PC-3 (cell line): ENCODE data around the gene SERTAD1. TPM values are rescaled to one million over a fixed set of nuclear protein-coding genes. Genes with fewer than 3 reads are reported as not detected.
A peak's percentile ranks its signal among the peaks of the same experiment; 100 is the strongest.

ENCODE experiments used
- ATAC-seq: fragments of 200-7000 bp; cut with Tn5 transposase; 2 replicates; pipeline ENCODE4 v1.9.1; 2020; ENCODE audit warnings: mild to moderate bottlenecking, moderate library complexity
- BruUV-seq: library from RNA; stranded (reverse); fragments of 400-500 nt; replicated peaks from 2 replicates; lab custom pipeline; 2021; lab: Mats Ljungman, UMichigan
- CTCF ChIA-PET: fragments of 300-600 bp; sonication (Branson Sonifier 250); formaldehyde crosslinking; loops from one replicate; lab custom pipeline; 2022; ENCODE audit warnings: antibody characterized with exemption; lab: Charles Lee
- POLR2A ChIA-PET: fragments of 300-600 bp; sonication (Branson Sonifier 250); formaldehyde crosslinking; loops from one replicate; lab custom pipeline; 2022; ENCODE audit warnings: antibody characterized with exemption; ENCODE audit not compliant: unreplicated experiment; lab: Charles Lee
- DNase-seq: peaks from one replicate; pipeline ENCODE4 v3.0.0-alpha.2; 2015
- H2AFZ ChIP-seq: fragments of 300-600 bp; sonication (generic); 2 replicates; pipeline ENCODE4 v1.6.0; 2016; ENCODE audit warnings: antibody characterized with exemption, low read length
- H3F3A ChIP-seq: fragments of 300-600 bp; sonication (generic); one replicate; pipeline ENCODE4 v1.6.0; 2017; ENCODE audit warnings: antibody characterized with exemption, low read length, control low read depth, mild to moderate bottlenecking; ENCODE audit not compliant: unreplicated experiment
- H3K27ac ChIP-seq: fragments of 300-600 bp; sonication (generic); 2 replicates; pipeline ENCODE4 v1.5.1; 2016; ENCODE audit warnings: mild to moderate bottlenecking, low read length
- H3K27me3 ChIP-seq: fragments of 300-600 bp; sonication (generic); 2 replicates; pipeline ENCODE4 v1.6.1; 2016; ENCODE audit warnings: low read length, mixed read lengths
- H3K36me3 ChIP-seq: fragments of 300-600 bp; sonication (generic); 2 replicates; pipeline ENCODE4 v1.6.1; 2016; ENCODE audit warnings: low read depth, mixed run types, low read length, mixed read lengths
- H3K4me1 ChIP-seq: fragments of 300-600 bp; sonication (generic); 2 replicates; pipeline ENCODE4 v1.5.1; 2016; ENCODE audit warnings: low read length; ENCODE audit not compliant: insufficient read depth
- H3K4me2 ChIP-seq: fragments of 300-600 bp; sonication (generic); 2 replicates; pipeline ENCODE4 v1.6.0; 2016; ENCODE audit warnings: low read length
- H3K4me3 ChIP-seq: fragments of 300-600 bp; sonication (generic); 2 replicates; pipeline ENCODE4 v1.5.1; 2016; ENCODE audit warnings: mild to moderate bottlenecking, low read length, mixed read lengths
- H3K79me2 ChIP-seq: fragments of 300-600 bp; sonication (generic); 2 replicates; pipeline ENCODE4 v1.6.1; 2017; ENCODE audit warnings: low read length, mixed read lengths
- H3K9ac ChIP-seq: fragments of 300-600 bp; sonication (generic); 2 replicates; pipeline ENCODE4 v1.6.0; 2016; ENCODE audit warnings: mild to moderate bottlenecking, low read length
- H3K9me2 ChIP-seq: fragments of 300-600 bp; sonication (generic); replicated peaks from 2 replicates; pipeline ENCODE4 v1.6.1; 2016; ENCODE audit warnings: mixed run types, low read length, mixed read lengths
- H3K9me3 ChIP-seq: fragments of 300-600 bp; sonication (generic); 2 replicates; pipeline ENCODE4 v1.6.1; 2016; ENCODE audit warnings: low read length, mixed read lengths
- H4K20me1 ChIP-seq: fragments of 300-600 bp; sonication (generic); 2 replicates; pipeline ENCODE4 v1.6.1; 2016; ENCODE audit warnings: low read length, mixed read lengths
- EZH2 ChIP-seq: fragments of 300-600 bp; sonication (generic); IDR thresholded peaks from one replicate; pipeline ENCODE4 v1.6.1; 2017; ENCODE audit warnings: antibody characterized with exemption, mild to moderate bottlenecking, low read length; ENCODE audit not compliant: unreplicated experiment
- EZH2phosphoT487 ChIP-seq: fragments of 300-600 bp; sonication (generic); IDR thresholded peaks from 2 replicates; pipeline ENCODE4 v1.6.1; 2018; ENCODE audit warnings: mild to moderate bottlenecking, antibody characterized with exemption, low read length, borderline replicate concordance
- intact Hi-C: fragments of 100-400 bp; cut with micrococcal nuclease; formaldehyde crosslinking; loops from 2 replicates; pipeline ENCODE4 v1.9.0; 2023
- total RNA-seq: library from RNA; depleted of rRNA; stranded (reverse); fragments of >200 nt; gene quantifications from 2 replicates; pipeline ENCODE4 v1.2.3, GENCODE V29; 2014
- TF ChIP-seq, protein P1 (sequence below): fragments of 300-600 bp; sonication (generic); conservative IDR thresholded peaks from 2 replicates; pipeline ENCODE4 v1.5.1; 2017; ENCODE audit warnings: antibody characterized with exemption, low read depth, mild to moderate bottlenecking, low read length

Gene SERTAD1
- total RNA-seq, 1 experiment from 2014 or later, result 16.8 TPM

DNA sequence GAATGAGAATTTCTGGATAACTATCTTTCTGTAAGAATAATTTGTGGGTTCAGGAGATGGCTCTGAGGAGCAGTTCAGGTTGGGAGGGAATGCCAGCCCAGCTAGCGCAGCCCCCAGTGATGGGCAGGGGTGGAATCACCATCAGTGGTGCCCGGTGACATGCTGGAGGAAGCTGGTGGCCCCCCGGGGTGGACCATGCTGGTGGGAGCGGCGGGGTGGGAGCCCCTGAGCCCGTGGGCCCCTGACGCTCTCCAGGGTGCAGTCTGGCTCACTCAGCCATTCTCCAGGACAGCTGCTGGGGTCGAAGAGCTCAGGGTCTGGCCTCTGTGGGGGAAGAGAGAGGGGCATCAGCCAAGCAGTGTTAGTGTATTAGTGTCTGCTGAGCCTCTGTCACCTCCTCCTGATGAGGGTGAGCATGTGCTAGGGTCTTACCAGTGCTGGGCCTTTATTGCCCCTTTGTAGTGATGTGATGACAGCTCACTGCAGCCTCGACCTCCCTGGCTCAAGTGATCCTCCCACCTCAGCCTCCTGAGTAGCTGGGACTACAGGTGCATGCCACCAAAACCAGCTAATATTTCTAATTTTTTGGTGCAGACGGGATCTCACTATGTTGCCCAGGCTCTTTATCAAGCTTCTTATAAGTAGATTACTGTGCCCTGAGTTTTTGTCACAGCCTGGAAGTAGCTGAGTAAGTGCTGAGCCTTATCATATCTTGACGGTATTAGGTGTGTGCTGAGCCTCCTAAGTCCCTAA is 46.2 kb downstream of the SERTAD1 start:
- no peaks in the 10 kb centered on the region for H3K4me1 ChIP-seq
- intact Hi-C loops, result no loop called here
- H3K79me2 ChIP-seq, result no peaks in the 10 kb centered on the region
- H3F3A ChIP-seq, result no peaks in the 10 kb centered on the region
- CTCF ChIA-PET, result no interaction called here
- TF ChIP-seq EZH2phosphoT487, result no peak
- TF ChIP-seq EZH2, result no peak
- TF ChIP-seq, protein P1, sequence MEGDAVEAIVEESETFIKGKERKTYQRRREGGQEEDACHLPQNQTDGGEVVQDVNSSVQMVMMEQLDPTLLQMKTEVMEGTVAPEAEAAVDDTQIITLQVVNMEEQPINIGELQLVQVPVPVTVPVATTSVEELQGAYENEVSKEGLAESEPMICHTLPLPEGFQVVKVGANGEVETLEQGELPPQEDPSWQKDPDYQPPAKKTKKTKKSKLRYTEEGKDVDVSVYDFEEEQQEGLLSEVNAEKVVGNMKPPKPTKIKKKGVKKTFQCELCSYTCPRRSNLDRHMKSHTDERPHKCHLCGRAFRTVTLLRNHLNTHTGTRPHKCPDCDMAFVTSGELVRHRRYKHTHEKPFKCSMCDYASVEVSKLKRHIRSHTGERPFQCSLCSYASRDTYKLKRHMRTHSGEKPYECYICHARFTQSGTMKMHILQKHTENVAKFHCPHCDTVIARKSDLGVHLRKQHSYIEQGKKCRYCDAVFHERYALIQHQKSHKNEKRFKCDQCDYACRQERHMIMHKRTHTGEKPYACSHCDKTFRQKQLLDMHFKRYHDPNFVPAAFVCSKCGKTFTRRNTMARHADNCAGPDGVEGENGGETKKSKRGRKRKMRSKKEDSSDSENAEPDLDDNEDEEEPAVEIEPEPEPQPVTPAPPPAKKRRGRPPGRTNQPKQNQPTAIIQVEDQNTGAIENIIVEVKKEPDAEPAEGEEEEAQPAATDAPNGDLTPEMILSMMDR, result no peak
- no peak overlapping the region for H3K4me3 ChIP-seq
- no peak overlapping the region for H3K4me2 ChIP-seq
- BruUV-seq, result no TSS peak
- H3K9me2 ChIP-seq, result no peaks in the 10 kb centered on the region
- no peak overlapping the region for H3K9ac ChIP-seq
- H3K9me3 ChIP-seq, result no peaks in the 10 kb centered on the region
- no peak for DNase-seq
- H3K36me3 ChIP-seq, result no peaks in the 10 kb centered on the region
- POLR2A ChIA-PET, result no interaction called here
- no peaks in the 10 kb centered on the region for H3K27me3 ChIP-seq
- H2AFZ ChIP-seq, result no peak overlapping the region
- no peak overlapping the region for H3K27ac ChIP-seq
- no peak for ATAC-seq
- H4K20me1 ChIP-seq, result no peaks in the 10 kb centered on the region

DNA sequence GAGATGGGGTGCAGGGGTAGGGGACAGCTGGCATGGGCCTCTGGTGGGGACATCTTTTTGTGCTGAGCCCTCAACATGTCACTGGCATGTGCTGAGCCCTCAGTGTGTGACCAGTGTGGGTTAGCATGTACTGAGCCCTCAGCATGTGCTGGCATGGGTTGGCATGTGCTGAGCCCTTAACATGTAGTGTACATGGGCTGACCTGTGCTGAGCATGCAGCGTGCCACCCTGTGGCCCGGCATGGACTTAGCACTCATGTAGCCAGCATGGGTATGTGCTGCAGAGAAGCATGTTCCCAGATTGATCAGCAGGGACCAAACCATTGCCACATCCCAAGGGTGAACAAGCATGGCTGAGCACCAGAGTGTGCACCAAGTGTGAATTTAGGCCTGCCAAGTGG is 47.3 kb downstream of the SERTAD1 start:
- ATAC-seq (no peak), DNase-seq (no peak)
- no peak overlapping the region for H3K27ac ChIP-seq
- no peaks in the 10 kb centered on the region for H3K27me3 ChIP-seq
- BruUV-seq, result no TSS peak
- no peak overlapping the region for H3K4me2 ChIP-seq
- no peaks in the 10 kb centered on the region for H3F3A ChIP-seq
- H3K9me2 ChIP-seq, result no peaks in the 10 kb centered on the region
- POLR2A ChIA-PET, result no interaction called here
- no peaks in the 10 kb centered on the region for H3K4me1 ChIP-seq
- H3K9ac ChIP-seq, result no peak overlapping the region
- H4K20me1 ChIP-seq, result no peaks in the 10 kb centered on the region
- H3K4me3 ChIP-seq, result no peak overlapping the region
- H3K9me3 ChIP-seq, result no peaks in the 10 kb centered on the region
- CTCF ChIA-PET, result no interaction called here
- H3K79me2 ChIP-seq, result no peaks in the 10 kb centered on the region
- TF ChIP-seq EZH2phosphoT487, result no peak
- no peak for TF ChIP-seq EZH2
- TF ChIP-seq, protein P1, result no peak
- H2AFZ ChIP-seq, result no peak overlapping the region
- no peaks in the 10 kb centered on the region for H3K36me3 ChIP-seq
- intact Hi-C loops, result no loop called here

DNA sequence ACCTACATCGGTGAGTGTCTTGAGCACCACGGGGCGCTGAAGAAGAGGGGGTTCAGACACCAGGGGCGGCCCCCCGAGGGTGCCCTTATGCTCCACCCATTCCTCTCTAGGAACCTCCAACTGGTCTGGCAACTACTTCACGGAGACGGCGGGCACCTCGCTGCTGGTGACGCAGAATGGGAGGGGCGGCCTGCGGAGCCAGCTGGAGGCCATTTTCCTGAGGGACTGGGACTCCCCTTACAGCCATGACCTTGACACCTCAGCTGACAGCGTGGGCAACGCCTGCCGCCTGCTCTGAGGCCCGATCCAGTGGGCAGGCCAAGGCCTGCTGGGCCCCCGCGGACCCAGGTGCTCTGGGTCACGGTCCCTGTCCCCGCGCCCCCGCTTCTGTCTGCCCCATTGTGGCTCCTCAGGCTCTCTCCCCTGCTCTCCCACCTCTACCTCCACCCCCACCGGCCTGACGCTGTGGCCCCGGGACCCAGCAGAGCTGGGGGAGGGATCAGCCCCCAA is 47.9 kb downstream of the SERTAD1 start:
- Histone ChIP-seq H3K4me1 (no peaks in the 10 kb centered on the region), H3K4me2 (no peak overlapping the region), H2AFZ (no peak overlapping the region), H4K20me1 (no peaks in the 10 kb centered on the region), H3F3A (no peaks in the 10 kb centered on the region), H3K9me2 (no peaks in the 10 kb centered on the region), H3K9ac (no peak overlapping the region), H3K27ac (no peak overlapping the region), H3K79me2 (no peaks in the 10 kb centered on the region), H3K4me3 (no peak overlapping the region), H3K36me3 (no peaks in the 10 kb centered on the region), H3K9me3 (no peaks in the 10 kb centered on the region), H3K27me3 (no peaks in the 10 kb centered on the region)
- intact Hi-C loops, result no loop called here
- ChIA-PET POLR2A (no interaction called here), CTCF (no interaction called here)
- BruUV-seq, result TSS peak; percentile 80
- TF ChIP-seq EZH2phosphoT487, result no peak
- TF ChIP-seq, protein P1, result no peak
- TF ChIP-seq EZH2, result no peak
- ATAC-seq (no peak), DNase-seq (no peak)
